Esophagus squamous epithelium (tissue), 5 donors: ENCODE results near the gene SV2B. TPM values are rescaled to one million over a fixed set of nuclear protein-coding genes. Genes with fewer than 3 reads are reported as not detected.
A peak's percentile ranks its signal among the peaks of the same experiment; 100 is the strongest.

Experiments
- DNase-seq: peaks from one replicate; lab custom pipeline; 2025; lab: John Stamatoyannopoulos, UW
- H3K27ac ChIP-seq, 4 donors: fragments of 200-600 bp; sonication (generic); one replicate each; pipeline ENCODE4 v1.5.1; 2016 to 2019; ENCODE audit warnings: mild to moderate bottlenecking in 1 of 4
- H3K27me3 ChIP-seq, 4 donors: fragments of 200-600 bp; sonication (generic); 1 replicate in 3 of 4; 2 replicates in 1 of 4; pipeline versions ENCODE4 v1.5.1 to v1.6.0; 2017 to 2021; ENCODE audit warnings: antibody characterized with exemption in 1 of 4
- H3K36me3 ChIP-seq, 3 donors: fragments of 200-600 bp; sonication (generic); one replicate each; pipeline ENCODE4 v1.5.1; 2016 to 2019
- H3K4me1 ChIP-seq, 3 donors: fragments of 200-600 bp; sonication (generic); one replicate each; pipeline ENCODE4 v1.5.1; 2017 to 2019
- H3K4me3 ChIP-seq, 4 donors: fragments of 200-600 bp; sonication (generic); 1 replicate in 3 of 4; 2 replicates in 1 of 4; pipeline ENCODE4 v1.5.1; 2016 to 2019; ENCODE audit warnings: mild to moderate bottlenecking in 2 of 4, moderate library complexity in 1 of 4
- H3K9me3 ChIP-seq, 3 donors: fragments of 200-600 bp; sonication (generic); one replicate each; pipeline ENCODE4 v1.5.1; 2016 to 2019
- CTCF ChIP-seq, 6 experiments: fragments of 450-650 bp in 4 of 6; fragments of 200-600 bp in 2 of 6; sonication (generic) in 2 of 6; IDR thresholded peaks; one replicate each; pipeline ENCODE4 v1.5.1; 2016 to 2019; ENCODE audit warnings: antibody characterized with exemption in 6 of 6, mild to moderate bottlenecking in 4 of 6, moderate library complexity in 4 of 6
- POLR2A ChIP-seq, 4 donors: fragments of 450-650 bp; IDR thresholded peaks; one replicate each; pipeline ENCODE4 v1.6.1; 2017; ENCODE audit warnings: antibody characterized with exemption in 4 of 4, mild to moderate bottlenecking in 4 of 4, moderate library complexity in 3 of 4
- WGBS, 2 donors: methylation state at CpG; one replicate each; pipeline ENCODE4 v1.1.5; 2018; 5-methylcytosine and 5-hydroxymethylcytosine counted together
- intact Hi-C: fragments of 100-400 bp; cut with DNase I; formaldehyde crosslinking; loops from one replicate; pipeline ENCODE4 v1.15.0; 2022
- total RNA-seq, 4 donors: library from RNA; depleted of rRNA; stranded (reverse); fragments of >200 nt; gene quantifications; one replicate each; pipeline ENCODE4 v1.1.0, GENCODE V29; 2016
- donor health status: DM: yes; HTN: yes; CAD: no.

SV2B gene
- total RNA-seq, 4 donors from 2014 or later = 0.04 to 0.95 (median 0.59) TPM; not detected in 1

GRCh38 chr15:91100814-91101607, 954 bp downstream of the SV2B start:
- no peak for TF ChIP-seq POLR2A (IDR thresholded peaks at IDR 0.05)
- TF ChIP-seq CTCF (IDR thresholded peaks at IDR 0.05) = no peak
- H3K9me3 ChIP-seq = no peaks in the 10 kb centered on the region
- peak overlapping the region in 1 of 4 donors; percentile 1 for H3K27ac ChIP-seq
- 9 to 25% methylated on average over 11 to 18 of the region's 18 CpGs for WGBS, 2 donors
- peak overlapping the region; percentile 33 to 65 (median 44) for H3K4me3 ChIP-seq
- H3K4me1 ChIP-seq = peaks cover 7 to 25% (median 11%) of the 10 kb centered on the region in 3 donors
- DNase-seq = no peak
- H3K36me3 ChIP-seq = no peaks in the 10 kb centered on the region
- peaks cover 0 to 98% (median 4%) of the 10 kb centered on the region in 4 donors for H3K27me3 ChIP-seq
- intact Hi-C loops = no loop called here

GRCh38 chr15:91101608-91101920, 1.5 kb downstream of the SV2B start:
- intact Hi-C loops = no loop called here
- DNase-seq = no peak

GRCh38 chr15:91102546-91103330, 2.7 kb downstream of the SV2B start:
- intact Hi-C loops = no loop called here
- Histone ChIP-seq H3K27me3 (peaks cover 0 to 94% (median 4%) of the 10 kb centered on the region in 4 donors), H3K4me3 (no peak overlapping the region), H3K4me1 (peaks cover 7 to 25% (median 11%) of the 10 kb centered on the region in 3 donors), H3K9me3 (no peaks in the 10 kb centered on the region), H3K27ac (no peak overlapping the region), H3K36me3 (no peaks in the 10 kb centered on the region)
- TF ChIP-seq CTCF (IDR thresholded peaks at IDR 0.05) (no peak), POLR2A (IDR thresholded peaks at IDR 0.05) (no peak)
- 56 to 57% methylated on average over 6 of the region's 6 CpGs for WGBS, 2 donors
- no peak for DNase-seq

More at GRCh38 chr15:91101608-91101920, 1.5 kb downstream of the SV2B start:
- no peak overlapping the region for H3K4me3 ChIP-seq
- H3K27ac ChIP-seq = no peak overlapping the region
- no peaks in the 10 kb centered on the region for H3K36me3 ChIP-seq
- H3K27me3 ChIP-seq = peaks cover 0 to 97% (median 4%) of the 10 kb centered on the region in 4 donors
- H3K9me3 ChIP-seq = no peaks in the 10 kb centered on the region
- H3K4me1 ChIP-seq = peaks cover 7 to 25% (median 11%) of the 10 kb centered on the region in 3 donors
- TF ChIP-seq POLR2A (IDR thresholded peaks at IDR 0.05) (no peak), CTCF (IDR thresholded peaks at IDR 0.05) (no peak)
- 80 to 91% methylated on average over 4 to 5 of the region's 5 CpGs for WGBS, 2 donors

- intact Hi-C loops = no loop called here
- Histone ChIP-seq H3K27me3 (peaks cover 0 to 94% (median 0%) of the 10 kb centered on the region in 4 donors), H3K4me3 (no peak overlapping the region), H3K27ac (no peak overlapping the region), H3K36me3 (no peaks in the 10 kb centered on the region), H3K9me3 (no peaks in the 10 kb centered on the region), H3K4me1 (peaks cover 7 to 25% (median 11%) of the 10 kb centered on the region in 3 donors)
- 73 to 78% methylated on average over 1 of the region's 1 CpG for WGBS, 2 donors
- DNase-seq = no peak
- TF ChIP-seq POLR2A (IDR thresholded peaks at IDR 0.05) (no peak), CTCF (IDR thresholded peaks at IDR 0.05) (no peak)
Observed at GRCh38 chr15:91104111-91104510, 4.1 kb downstream of the SV2B start.

- no peak for TF ChIP-seq POLR2A (IDR thresholded peaks at IDR 0.05)
- TF ChIP-seq CTCF (IDR thresholded peaks at IDR 0.05) = no peak
- H3K27me3 ChIP-seq = peaks cover 0 to 93% (median 0%) of the 10 kb centered on the region in 4 donors
- H3K36me3 ChIP-seq = no peaks in the 10 kb centered on the region
- intact Hi-C loops = no loop called here
- 72 to 81% methylated on average over 3 to 4 of the region's 4 CpGs for WGBS, 2 donors
- no peak for DNase-seq
- no peaks in the 10 kb centered on the region for H3K9me3 ChIP-seq
- no peaks in the 10 kb centered on the region for H3K4me1 ChIP-seq
- H3K27ac ChIP-seq = no peak overlapping the region
- no peak overlapping the region for H3K4me3 ChIP-seq
Observed at GRCh38 chr15:91108421-91108820, 8.4 kb downstream of the SV2B start.
